Peyer's patch (tissue), 4 donors: ENCODE data around the gene CDH4. TPM values are rescaled to one million over a fixed set of nuclear protein-coding genes. Genes with fewer than 3 reads are reported as not detected.

ENCODE experiments used
- DNase-seq, 3 donors: peaks; one replicate each; pipeline ENCODE4 v3.0.0-alpha.2; 2017 to 2019
- H3K27ac ChIP-seq, 4 donors: fragments of 200-600 bp; sonication (generic); one replicate each; pipeline ENCODE4 v1.5.1; 2016 to 2019
- H3K27me3 ChIP-seq, 2 donors: fragments of 200-600 bp; sonication (generic); one replicate each; pipeline ENCODE4 v1.5.1; 2019
- H3K36me3 ChIP-seq, 3 donors: fragments of 200-600 bp; sonication (generic); one replicate each; pipeline ENCODE4 v1.5.1; 2016 to 2019
- H3K4me1 ChIP-seq, 4 donors: fragments of 200-600 bp; sonication (generic); one replicate each; pipeline ENCODE4 v1.5.1; 2016 to 2019
- H3K4me3 ChIP-seq, 4 donors: fragments of 200-600 bp; sonication (generic); 1 replicate in 3 of 4; 2 replicates in 1 of 4; pipeline ENCODE4 v1.5.1; 2016 to 2019; ENCODE audit warnings: mild to moderate bottlenecking in 1 of 4
- H3K9me3 ChIP-seq, 4 donors: fragments of 200-600 bp; sonication (generic); one replicate each; pipeline ENCODE4 v1.5.1; 2016 to 2019; ENCODE audit warnings: mild to moderate bottlenecking in 1 of 4
- POLR2A ChIP-seq, 2 donors: fragments of 450-650 bp; IDR thresholded peaks; one replicate each; pipeline ENCODE4 v1.5.1; 2017; ENCODE audit warnings: antibody characterized with exemption in 2 of 2, mild to moderate bottlenecking in 2 of 2, moderate library complexity in 2 of 2
- total RNA-seq, 4 donors: library from RNA; depleted of rRNA; stranded (reverse); fragments of >200 nt; gene quantifications; one replicate each; pipeline ENCODE4 v1.1.0, GENCODE V29; 2016
- TF ChIP-seq, protein P1 (sequence below), 6 experiments: fragments of 450-650 bp in 4 of 6; fragments of 200-600 bp in 2 of 6; sonication (generic) in 1 of 6; IDR thresholded peaks; one replicate each; pipeline ENCODE4 v1.5.1; 2017 to 2019; ENCODE audit warnings: antibody characterized with exemption in 6 of 6, mild to moderate bottlenecking in 3 of 6, moderate library complexity in 1 of 6

The CDH4 gene
- total RNA-seq, 4 donors from 2014 or later = 0.27 TPM; not detected in 3

DNA sequence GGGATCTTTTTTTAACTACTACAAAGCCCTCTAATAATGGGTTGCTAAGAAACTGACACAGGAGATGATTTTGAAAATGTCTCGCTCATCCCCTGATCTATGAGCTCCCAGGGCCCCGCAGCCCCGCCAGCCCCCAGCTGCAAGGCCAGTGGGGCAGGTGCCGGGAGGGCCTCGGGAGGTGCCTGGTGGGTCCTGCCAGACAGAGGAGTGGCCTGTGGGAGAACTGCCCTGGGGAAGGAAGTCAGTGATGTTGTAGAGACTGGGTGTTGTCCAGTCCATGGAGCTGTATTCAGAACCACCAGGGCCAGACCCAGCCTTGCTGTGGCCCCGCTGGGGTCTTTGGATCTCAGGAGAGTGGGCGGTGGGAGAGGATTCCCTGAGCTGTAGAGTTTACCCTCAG is 554.9 kb downstream of the CDH4 start:
- Histone ChIP-seq H3K27me3 (no peaks in the 10 kb centered on the region), H3K36me3 (no peaks in the 10 kb centered on the region), H3K4me3 (no peak overlapping the region), H3K4me1 (peaks cover 0 to 11% (median 0%) of the 10 kb centered on the region in 4 donors), H3K27ac (no peak overlapping the region), H3K9me3 (no peaks in the 10 kb centered on the region)
- DNase-seq = peak in 1 of 3 donors; percentile 29
- TF ChIP-seq, protein P1, sequence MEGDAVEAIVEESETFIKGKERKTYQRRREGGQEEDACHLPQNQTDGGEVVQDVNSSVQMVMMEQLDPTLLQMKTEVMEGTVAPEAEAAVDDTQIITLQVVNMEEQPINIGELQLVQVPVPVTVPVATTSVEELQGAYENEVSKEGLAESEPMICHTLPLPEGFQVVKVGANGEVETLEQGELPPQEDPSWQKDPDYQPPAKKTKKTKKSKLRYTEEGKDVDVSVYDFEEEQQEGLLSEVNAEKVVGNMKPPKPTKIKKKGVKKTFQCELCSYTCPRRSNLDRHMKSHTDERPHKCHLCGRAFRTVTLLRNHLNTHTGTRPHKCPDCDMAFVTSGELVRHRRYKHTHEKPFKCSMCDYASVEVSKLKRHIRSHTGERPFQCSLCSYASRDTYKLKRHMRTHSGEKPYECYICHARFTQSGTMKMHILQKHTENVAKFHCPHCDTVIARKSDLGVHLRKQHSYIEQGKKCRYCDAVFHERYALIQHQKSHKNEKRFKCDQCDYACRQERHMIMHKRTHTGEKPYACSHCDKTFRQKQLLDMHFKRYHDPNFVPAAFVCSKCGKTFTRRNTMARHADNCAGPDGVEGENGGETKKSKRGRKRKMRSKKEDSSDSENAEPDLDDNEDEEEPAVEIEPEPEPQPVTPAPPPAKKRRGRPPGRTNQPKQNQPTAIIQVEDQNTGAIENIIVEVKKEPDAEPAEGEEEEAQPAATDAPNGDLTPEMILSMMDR (IDR thresholded peaks at IDR 0.05) = no peak
- no peak for TF ChIP-seq POLR2A (IDR thresholded peaks at IDR 0.05)

- TF ChIP-seq POLR2A (IDR thresholded peaks at IDR 0.05) = no peak
- TF ChIP-seq, protein P1 (IDR thresholded peaks at IDR 0.05) = no peak
- no peaks in the 10 kb centered on the region for H3K36me3 ChIP-seq
- no peaks in the 10 kb centered on the region for H3K27me3 ChIP-seq
- no peak overlapping the region for H3K4me3 ChIP-seq
- no peak overlapping the region for H3K27ac ChIP-seq
- peaks cover 0 to 11% (median 0%) of the 10 kb centered on the region in 4 donors for H3K4me1 ChIP-seq
- H3K9me3 ChIP-seq = no peaks in the 10 kb centered on the region
- peak in 1 of 3 donors; percentile 20 for DNase-seq
Observed at GRCh38 chr20:61807471-61808160, 555.6 kb downstream of the CDH4 start.

GRCh38 chr20:61808447-61808846 is 556.4 kb downstream of the CDH4 start:
- Histone ChIP-seq H3K27me3 (no peaks in the 10 kb centered on the region), H3K4me1 (peaks cover 0 to 6% (median 0%) of the 10 kb centered on the region in 4 donors), H3K9me3 (no peaks in the 10 kb centered on the region), H3K36me3 (no peaks in the 10 kb centered on the region), H3K27ac (no peak overlapping the region), H3K4me3 (no peak overlapping the region)
- peak in 1 of 3 donors; percentile 20 for DNase-seq
- TF ChIP-seq, protein P1 (IDR thresholded peaks at IDR 0.05) = no peak
- no peak for TF ChIP-seq POLR2A (IDR thresholded peaks at IDR 0.05)

DNA sequence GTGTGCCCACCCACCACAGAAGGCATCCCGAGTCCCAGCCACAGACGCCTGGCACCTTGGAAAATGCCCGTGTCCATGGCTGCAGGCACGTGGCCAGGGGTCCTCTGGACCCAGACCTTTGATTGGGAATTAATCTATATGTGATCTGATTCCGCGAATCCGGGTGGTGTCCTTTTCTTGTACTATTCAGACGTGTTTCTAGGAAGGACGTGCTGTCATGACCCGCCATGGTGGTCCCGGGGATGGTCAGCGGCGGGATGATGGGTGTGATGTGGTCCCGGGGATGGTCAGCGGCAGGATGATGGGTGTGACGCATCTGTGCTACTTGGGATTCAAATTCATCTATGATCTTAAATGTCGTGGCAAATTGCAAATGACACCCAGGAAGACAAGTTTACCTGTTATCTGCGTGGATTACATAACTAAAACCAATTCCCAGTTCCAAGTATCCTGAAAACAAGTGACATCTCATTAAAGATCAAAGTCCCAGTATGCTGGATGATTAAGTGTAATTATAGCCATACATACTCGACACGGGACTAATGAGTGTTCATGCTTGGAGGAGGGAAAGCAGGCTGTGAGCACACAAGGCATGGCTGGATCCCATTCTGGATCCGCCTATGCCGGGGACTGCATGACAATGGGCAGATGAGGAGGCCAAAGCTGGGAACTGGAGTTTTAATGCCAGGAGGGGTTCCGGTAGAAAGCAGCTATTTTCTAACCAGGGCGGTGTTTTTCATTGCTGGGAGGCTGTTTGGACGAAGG is 557.1 kb downstream of the CDH4 start:
- Histone ChIP-seq H3K27ac (no peak overlapping the region), H3K4me3 (no peak overlapping the region), H3K27me3 (no peaks in the 10 kb centered on the region), H3K9me3 (no peaks in the 10 kb centered on the region), H3K4me1 (no peaks in the 10 kb centered on the region), H3K36me3 (no peaks in the 10 kb centered on the region)
- peak in 1 of 3 donors; percentile 20 for DNase-seq
- TF ChIP-seq, protein P1 (IDR thresholded peaks at IDR 0.05) = no peak
- no peak for TF ChIP-seq POLR2A (IDR thresholded peaks at IDR 0.05)

- H3K4me1 ChIP-seq = no peaks in the 10 kb centered on the region
- no peak overlapping the region for H3K27ac ChIP-seq
- no peaks in the 10 kb centered on the region for H3K27me3 ChIP-seq
- TF ChIP-seq POLR2A (IDR thresholded peaks at IDR 0.05) = no peak
- TF ChIP-seq, protein P1 (IDR thresholded peaks at IDR 0.05) = no peak
- no peaks in the 10 kb centered on the region for H3K36me3 ChIP-seq
- no peaks in the 10 kb centered on the region for H3K9me3 ChIP-seq
- H3K4me3 ChIP-seq = no peak overlapping the region
- peak in 1 of 3 donors; percentile 26 for DNase-seq
Observed at GRCh38 chr20:61810066-61810737, 558.1 kb downstream of the CDH4 start.
